SK-N-SH treated with all-trans-retinoic acid at 6 μM for 48 hours (cell line): Measurements from ENCODE around the gene CYP4F11.

ENCODE experiments used
- ATAC-seq: fragments of 200-7000 bp; cut with Tn5 transposase; 3 replicates; pipeline ENCODE4 v1.9.1; 2020; ENCODE audit warnings: mild to moderate bottlenecking, moderate library complexity
- ARNTL ChIP-seq: fragments of 450-650 bp; formaldehyde crosslinking; IDR thresholded peaks from 2 replicates; pipeline ENCODE4 v1.5.0; 2020; ENCODE audit warnings: low read depth, mild to moderate bottlenecking, moderate library complexity, borderline replicate concordance
- BACH2 ChIP-seq: fragments of 250-450 bp; sonication (Bioruptor Pico); IDR thresholded peaks from 2 replicates; pipeline ENCODE4 v1.9.0; 2021; ENCODE audit warnings: mild to moderate bottlenecking, borderline replicate concordance
- CREB5 ChIP-seq: fragments of 250-450 bp; sonication (Bioruptor Pico); IDR thresholded peaks from 2 replicates; pipeline ENCODE4 v1.5.1; 2020; ENCODE audit warnings: low read depth, mild to moderate bottlenecking, moderate library complexity
- CSDC2 ChIP-seq: fragments of 250-450 bp; sonication (Bioruptor Pico); IDR thresholded peaks from 2 replicates; pipeline ENCODE4 v1.5.0; 2020; ENCODE audit warnings: mild to moderate bottlenecking, moderate library complexity
- CSRNP3 ChIP-seq: fragments of 250-450 bp; sonication (Bioruptor Pico); IDR thresholded peaks from 2 replicates; pipeline ENCODE4 v1.5.1; 2021; ENCODE audit warnings: mild to moderate bottlenecking, moderate library complexity
- ESRRG ChIP-seq: fragments of 250-450 bp; sonication (Bioruptor Pico); IDR thresholded peaks from 2 replicates; pipeline ENCODE4 v1.6.1; 2021; ENCODE audit warnings: mild to moderate bottlenecking
- GLIS3 ChIP-seq: fragments of 250-450 bp; sonication (Bioruptor Pico); IDR thresholded peaks from 2 replicates; pipeline ENCODE4 v1.5.0; 2020; ENCODE audit warnings: mild to moderate bottlenecking, moderate library complexity
- ISL1 ChIP-seq: fragments of 250-450 bp; sonication (Bioruptor Pico); IDR thresholded peaks from 2 replicates; pipeline ENCODE4 v2.1.2; 2022; ENCODE audit warnings: mild to moderate bottlenecking, moderate library complexity
- OSR1 ChIP-seq: fragments of 250-450 bp; sonication (Bioruptor Pico); IDR thresholded peaks from 2 replicates; pipeline ENCODE4 v1.8.0; 2022; ENCODE audit warnings: moderate library complexity, mild to moderate bottlenecking, inconsistent platforms
- PPARA ChIP-seq: fragments of 250-450 bp; sonication (Bioruptor Pico); IDR thresholded peaks from 2 replicates; pipeline ENCODE4 v1.5.0; 2020; ENCODE audit warnings: mild to moderate bottlenecking, borderline replicate concordance
- RARB ChIP-seq: fragments of 250-450 bp; sonication (Bioruptor Pico); IDR thresholded peaks from 2 replicates; pipeline ENCODE4 v1.8.0; 2021; ENCODE audit warnings: mild to moderate bottlenecking, moderate library complexity
- SNAI2 ChIP-seq: fragments of 250-450 bp; sonication (Bioruptor Pico); IDR thresholded peaks from 2 replicates; pipeline ENCODE4 v1.5.0; 2020; ENCODE audit warnings: mild to moderate bottlenecking, moderate library complexity
- TCF4 ChIP-seq: fragments of 250-450 bp; sonication (Bioruptor Pico); IDR thresholded peaks from 2 replicates; pipeline ENCODE4 v1.8.0; 2021; ENCODE audit warnings: mild to moderate bottlenecking, moderate library complexity, borderline replicate concordance
- TOX ChIP-seq: fragments of 250-450 bp; sonication (Bioruptor Pico); IDR thresholded peaks from 2 replicates; pipeline ENCODE4 v1.8.0; 2021; ENCODE audit warnings: mild to moderate bottlenecking, moderate library complexity, borderline replicate concordance
- ZC3H10 ChIP-seq: fragments of 250-450 bp; sonication (Bioruptor Pico); IDR thresholded peaks from 2 replicates; pipeline ENCODE4 v1.5.1; 2021; ENCODE audit warnings: mild to moderate bottlenecking, moderate library complexity
- ZFP30 ChIP-seq: fragments of 450-650 bp; formaldehyde crosslinking; IDR thresholded peaks from 2 replicates; pipeline ENCODE4 v1.5.0; 2022; ENCODE audit warnings: mild to moderate bottlenecking, moderate library complexity
- ZNF70 ChIP-seq: fragments of 450-650 bp; formaldehyde crosslinking; IDR thresholded peaks from 2 replicates; pipeline ENCODE4 v1.5.0; 2020; ENCODE audit warnings: mild to moderate bottlenecking, moderate library complexity
- TF ChIP-seq, protein P1 (sequence below): fragments of 250-450 bp; sonication (Bioruptor Pico); IDR thresholded peaks from 2 replicates; pipeline ENCODE4 v1.5.0; 2020; ENCODE audit warnings: mild to moderate bottlenecking, moderate library complexity
- TF ChIP-seq, protein P2 (sequence below): fragments of 250-450 bp; sonication (Bioruptor Pico); IDR thresholded peaks from 2 replicates; pipeline ENCODE4 v1.8.0; 2021; ENCODE audit warnings: low read depth, mild to moderate bottlenecking, moderate library complexity, borderline replicate concordance

CYP4F11 gene

GRCh38 chr19:15897738-15898276, 36.5 kb downstream of the CYP4F11 start, which contains the start of gene CYP4F2 (continued):
- TF ChIP-seq, protein P1, sequence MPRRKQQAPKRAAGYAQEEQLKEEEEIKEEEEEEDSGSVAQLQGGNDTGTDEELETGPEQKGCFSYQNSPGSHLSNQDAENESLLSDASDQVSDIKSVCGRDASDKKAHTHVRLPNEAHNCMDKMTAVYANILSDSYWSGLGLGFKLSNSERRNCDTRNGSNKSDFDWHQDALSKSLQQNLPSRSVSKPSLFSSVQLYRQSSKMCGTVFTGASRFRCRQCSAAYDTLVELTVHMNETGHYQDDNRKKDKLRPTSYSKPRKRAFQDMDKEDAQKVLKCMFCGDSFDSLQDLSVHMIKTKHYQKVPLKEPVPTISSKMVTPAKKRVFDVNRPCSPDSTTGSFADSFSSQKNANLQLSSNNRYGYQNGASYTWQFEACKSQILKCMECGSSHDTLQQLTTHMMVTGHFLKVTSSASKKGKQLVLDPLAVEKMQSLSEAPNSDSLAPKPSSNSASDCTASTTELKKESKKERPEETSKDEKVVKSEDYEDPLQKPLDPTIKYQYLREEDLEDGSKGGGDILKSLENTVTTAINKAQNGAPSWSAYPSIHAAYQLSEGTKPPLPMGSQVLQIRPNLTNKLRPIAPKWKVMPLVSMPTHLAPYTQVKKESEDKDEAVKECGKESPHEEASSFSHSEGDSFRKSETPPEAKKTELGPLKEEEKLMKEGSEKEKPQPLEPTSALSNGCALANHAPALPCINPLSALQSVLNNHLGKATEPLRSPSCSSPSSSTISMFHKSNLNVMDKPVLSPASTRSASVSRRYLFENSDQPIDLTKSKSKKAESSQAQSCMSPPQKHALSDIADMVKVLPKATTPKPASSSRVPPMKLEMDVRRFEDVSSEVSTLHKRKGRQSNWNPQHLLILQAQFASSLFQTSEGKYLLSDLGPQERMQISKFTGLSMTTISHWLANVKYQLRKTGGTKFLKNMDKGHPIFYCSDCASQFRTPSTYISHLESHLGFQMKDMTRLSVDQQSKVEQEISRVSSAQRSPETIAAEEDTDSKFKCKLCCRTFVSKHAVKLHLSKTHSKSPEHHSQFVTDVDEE (CRISPR knock-in tag), result no peak
- TF ChIP-seq TOX (no peak), OSR1 (CRISPR knock-in tag) (no peak), ZNF70 (CRISPR knock-in tag) (no peak), ARNTL (no peak), PPARA (CRISPR knock-in tag) (no peak), RARB (no peak), GLIS3 (CRISPR knock-in tag) (no peak), ZFP30 (CRISPR knock-in tag) (no peak)
- TF ChIP-seq, protein P2, sequence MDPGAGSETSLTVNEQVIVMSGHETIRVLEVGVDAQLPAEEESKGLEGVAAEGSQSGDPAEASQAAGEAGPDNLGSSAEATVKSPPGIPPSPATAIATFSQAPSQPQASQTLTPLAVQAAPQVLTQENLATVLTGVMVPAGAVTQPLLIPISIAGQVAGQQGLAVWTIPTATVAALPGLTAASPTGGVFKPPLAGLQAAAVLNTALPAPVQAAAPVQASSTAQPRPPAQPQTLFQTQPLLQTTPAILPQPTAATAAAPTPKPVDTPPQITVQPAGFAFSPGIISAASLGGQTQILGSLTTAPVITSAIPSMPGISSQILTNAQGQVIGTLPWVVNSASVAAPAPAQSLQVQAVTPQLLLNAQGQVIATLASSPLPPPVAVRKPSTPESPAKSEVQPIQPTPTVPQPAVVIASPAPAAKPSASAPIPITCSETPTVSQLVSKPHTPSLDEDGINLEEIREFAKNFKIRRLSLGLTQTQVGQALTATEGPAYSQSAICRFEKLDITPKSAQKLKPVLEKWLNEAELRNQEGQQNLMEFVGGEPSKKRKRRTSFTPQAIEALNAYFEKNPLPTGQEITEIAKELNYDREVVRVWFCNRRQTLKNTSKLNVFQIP (CRISPR knock-in tag), result no peak

GRCh38 chr19:15897026-15897737, 37.1 kb downstream of the CYP4F11 start:
- TF ChIP-seq BACH2 (CRISPR knock-in tag), result no peak
- no peak for TF ChIP-seq ZNF70 (CRISPR knock-in tag)
- TF ChIP-seq, protein P2 (CRISPR knock-in tag), result no peak
- TF ChIP-seq ZC3H10, result no peak
- TF ChIP-seq CSDC2 (CRISPR knock-in tag), result no peak
- TF ChIP-seq SNAI2 (CRISPR knock-in tag), result no peak
- no peak for TF ChIP-seq ARNTL
- no peak for TF ChIP-seq RARB
- no peak for TF ChIP-seq OSR1 (CRISPR knock-in tag)
- no peak for TF ChIP-seq ISL1 (CRISPR knock-in tag)
- no peak for TF ChIP-seq CREB5 (CRISPR knock-in tag)
- no peak for TF ChIP-seq ESRRG (CRISPR knock-in tag)
- TF ChIP-seq TCF4 (CRISPR knock-in tag), result no peak
- TF ChIP-seq CSRNP3, result no peak
- TF ChIP-seq, protein P1 (CRISPR knock-in tag), result no peak
- no peak for ATAC-seq
